Measurements from ENCODE around the gene MTHFD1L. TPM values are rescaled to one million over a fixed set of nuclear protein-coding genes. Genes with fewer than 3 reads are reported as not detected.

Gene MTHFD1L
- total and polyA plus RNA-seq, 2 of the 4 experiments (the other 2 are of a cell fraction): 43.5 to 53.2 TPM

GRCh38 chr6:151088963-151089362 lies 223.5 kb downstream of the MTHFD1L start:
- Histone ChIP-seq H3K4ac (ENCODE audit: low read depth, low read length) (no peak overlapping the region), H2BK20ac (ENCODE audit: low read depth, low read length) (no peak overlapping the region), H3K9me3 (ENCODE audit: control insufficient read depth, insufficient read depth, low read length) (no peaks in the 10 kb centered on the region), H2BK5ac (ENCODE audit: low read depth, low read length, poor library complexity, severe bottlenecking) (no peak overlapping the region), H2BK120ac (ENCODE audit: low read depth, low read length) (no peak overlapping the region), H4K5ac (ENCODE audit: low read depth, low read length) (no peak overlapping the region), H2AFZ (replicated peaks; ENCODE audit: low read length, poor library complexity) (no peak overlapping the region), H3K4me3 (ENCODE audit: insufficient read depth, low read depth, low read length) (no peak overlapping the region), H3K36me3 (ENCODE audit: control insufficient read depth, insufficient read depth, low read length) (peaks cover 38% of the 10 kb centered on the region), H3K27ac (ENCODE audit: insufficient read depth, low read length) (no peak overlapping the region), H2BK15ac (ENCODE audit: low read depth, low read length) (no peak overlapping the region), H4K8ac (ENCODE audit: low read depth in 2 of 2, low read length in 2 of 2) (no peak overlapping the region), H3K4me1 (ENCODE audit: control insufficient read depth, insufficient read depth, low read length) (peaks cover 2% of the 10 kb centered on the region; the same call in 1 of the 2 replicates), H3K9me1 (ENCODE audit: insufficient read depth, low read length) (peaks cover 3% of the 10 kb centered on the region), H3K79me1 (ENCODE audit: low read depth in 1 of 2, low read length in 2 of 2) (peaks cover 8 to 20% of the 10 kb centered on the region in 2 experiments; a peak in 3 of 4 replicates), H3K27me3 (ENCODE audit: control insufficient read depth, insufficient read depth, low read length) (no peaks in the 10 kb centered on the region), H4K20me1 (ENCODE audit: insufficient read depth, low read length) (no peaks in the 10 kb centered on the region; the same call in 1 of the 2 replicates), H2AK9ac (replicated peaks; ENCODE audit: low read depth, low read length, poor library complexity) (no peak overlapping the region), H3K14ac (replicated peaks; ENCODE audit: low read depth, low read length) (no peak overlapping the region), H3K18ac (ENCODE audit: low read depth, low read length) (no peak overlapping the region), H4K91ac (ENCODE audit: insufficient read depth, low read depth, low read length) (no peak overlapping the region; the same call in 1 of the 2 replicates), H3K4me2 (ENCODE audit: low read depth, low read length) (no peak overlapping the region), H2AK5ac (ENCODE audit: low read depth, low read length) (peak overlapping the region; percentile 20; the same call in 1 of the 2 replicates), H3K9ac (ENCODE audit: low read depth, low read length) (no peak overlapping the region), H3K23ac (ENCODE audit: low read depth, low read length) (no peak overlapping the region), H3K56ac (ENCODE audit: extremely low read depth, insufficient read depth, low read length) (no peak overlapping the region)
- intact Hi-C loops (cut with micrococcal nuclease) (no loop called here), in situ Hi-C loops (cut with MboI; ENCODE audit: low sequenced_read_pairs) (no loop called here), dilution Hi-C loops (cut with HindIII; ENCODE audit: low sequenced_read_pairs, unreplicated experiment) (no loop called here)
- no TSS peak for BruUV-seq (replicated peaks)
- DNase-seq: no peak
- ChIA-PET POLR2A (ENCODE audit: unreplicated experiment) (no interaction called here), CTCF (no interaction called here)
- TF ChIP-seq FOS (IDR thresholded peaks at IDR 0.05; ENCODE audit: low read depth, low read length): no peak
- TF ChIP-seq CTCF (conservative IDR thresholded peaks at IDR 0.05; ENCODE audit: low read depth, low read length): no peak
- no peak for TF ChIP-seq BHLHE40 (IDR thresholded peaks at IDR 0.05; ENCODE audit: low read depth, low read length)
- TF ChIP-seq USF2 (IDR thresholded peaks at IDR 0.05; ENCODE audit: low read depth, low read length): no peak
- no peak for TF ChIP-seq SMC3 (IDR thresholded peaks at IDR 0.05; ENCODE audit: low read depth, low read length)
- no peak for TF ChIP-seq MAZ (IDR thresholded peaks at IDR 0.05; ENCODE audit: borderline replicate concordance, low read depth, low read length)
- TF ChIP-seq RFX5 (IDR thresholded peaks at IDR 0.05; ENCODE audit: low read depth, low read length): no peak
- no peak for TF ChIP-seq CHD1 (IDR thresholded peaks at IDR 0.05; ENCODE audit: low read depth, low read length)
- ATAC-seq (ENCODE audit: low read depth): no peak
- no CpG with 5 or more reads among the region's 3 CpGs for WGBS, 2 experiments (ENCODE audit: extremely low coverage in 2 of 2, insufficient read length in 1 of 2)
